ENCODE data around the gene GABBR2. TPM values are rescaled to one million over a fixed set of nuclear protein-coding genes. Genes with fewer than 3 reads are reported as not detected.

The GABBR2 gene
- polyA plus RNA-seq, 4 donors: 0.09 to 1.4 (median 0.71) TPM; not detected in 1

DNA sequence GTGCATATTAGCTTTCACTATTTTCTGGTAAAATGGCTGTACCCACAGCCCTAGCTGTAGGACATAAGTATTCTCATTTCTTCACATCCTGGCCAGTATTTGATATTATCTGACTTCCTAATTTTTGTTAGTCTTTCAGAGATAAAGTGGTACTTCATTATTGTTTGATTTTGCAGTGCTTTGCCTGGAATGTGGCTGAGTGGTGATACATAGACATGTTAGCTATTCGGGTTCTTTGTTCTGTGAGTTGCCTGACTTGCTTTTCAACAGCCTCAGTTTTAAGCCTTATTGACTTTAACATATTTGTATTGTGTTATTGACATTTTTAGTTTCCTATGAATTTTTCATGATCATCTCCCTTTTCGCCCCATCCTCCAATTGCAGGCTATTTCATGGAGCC, 161.1 kb downstream of the GABBR2 start:
- WGBS, 3 donors: 86 to 100% methylated on average over 1 to 2 of the region's 2 CpGs; no CpG with 5 or more reads in 1 of the 3 donors
- no peak for FAIRE-seq

DNA sequence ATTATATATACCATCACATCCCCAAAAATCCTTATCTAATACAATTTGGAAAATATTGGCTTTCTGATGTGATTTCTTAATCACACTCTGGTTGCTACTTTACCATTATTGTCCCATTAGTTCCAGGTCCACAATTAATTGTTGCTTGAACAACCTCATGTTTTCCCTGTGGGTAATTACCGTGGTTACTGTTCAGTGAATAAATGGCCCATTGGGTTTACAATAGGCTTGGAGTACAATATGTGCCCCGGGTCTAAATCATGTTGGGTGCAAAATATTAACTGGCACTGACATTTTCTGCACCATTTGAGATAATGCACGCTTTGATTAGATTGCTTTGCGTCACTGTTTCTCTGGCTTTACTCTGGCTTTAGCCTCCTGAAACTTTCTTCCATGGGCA, 163.7 kb downstream of the GABBR2 start:
- Histone ChIP-seq H3K27ac (ENCODE audit: low read depth in 1 of 3, low read length in 2 of 3) (no peak overlapping the region), H3K36me3 (ENCODE audit: control insufficient read depth in 3 of 3, insufficient read depth in 2 of 3, low read depth in 1 of 3, low read length in 3 of 3) (no peaks in the 10 kb centered on the region), H3K9me3 (ENCODE audit: control insufficient read depth in 2 of 2, insufficient read depth in 1 of 2, low read depth in 1 of 2, low read length in 1 of 2) (no peaks in the 10 kb centered on the region), H3K4me1 (ENCODE audit: control insufficient read depth in 3 of 3, insufficient read depth in 2 of 3, low read depth in 1 of 3, low read length in 2 of 3) (no peaks in the 10 kb centered on the region), H3K27me3 (ENCODE audit: control insufficient read depth in 3 of 3, insufficient read depth in 3 of 3, low read length in 3 of 3) (peaks cover 0 to 6% (median 0%) of the 10 kb centered on the region in 3 donors), H3K4me3 (ENCODE audit: low read depth in 1 of 3, low read length in 3 of 3) (no peak overlapping the region)
- FAIRE-seq (no peak), DNase-seq (no peak)
- WGBS, 3 donors: 36 to 64% (median 52%) methylated on average over 4 of the region's 4 CpGs

More for the DNA sequence above, 161.1 kb downstream of the GABBR2 start:
- Histone ChIP-seq H3K4me1 (ENCODE audit: control insufficient read depth in 3 of 3, insufficient read depth in 2 of 3, low read depth in 1 of 3, low read length in 2 of 3) (no peaks in the 10 kb centered on the region), H3K4me3 (ENCODE audit: low read depth in 1 of 3, low read length in 3 of 3) (no peak overlapping the region), H3K36me3 (ENCODE audit: control insufficient read depth in 3 of 3, insufficient read depth in 2 of 3, low read depth in 1 of 3, low read length in 3 of 3) (no peaks in the 10 kb centered on the region), H3K27ac (ENCODE audit: low read depth in 1 of 3, low read length in 2 of 3) (no peak overlapping the region), H3K9me3 (ENCODE audit: control insufficient read depth in 2 of 2, insufficient read depth in 1 of 2, low read depth in 1 of 2, low read length in 1 of 2) (no peaks in the 10 kb centered on the region), H3K27me3 (ENCODE audit: control insufficient read depth in 3 of 3, insufficient read depth in 3 of 3, low read length in 3 of 3) (peaks cover 0 to 6% (median 0%) of the 10 kb centered on the region in 3 donors)
- no peak for DNase-seq

DNA sequence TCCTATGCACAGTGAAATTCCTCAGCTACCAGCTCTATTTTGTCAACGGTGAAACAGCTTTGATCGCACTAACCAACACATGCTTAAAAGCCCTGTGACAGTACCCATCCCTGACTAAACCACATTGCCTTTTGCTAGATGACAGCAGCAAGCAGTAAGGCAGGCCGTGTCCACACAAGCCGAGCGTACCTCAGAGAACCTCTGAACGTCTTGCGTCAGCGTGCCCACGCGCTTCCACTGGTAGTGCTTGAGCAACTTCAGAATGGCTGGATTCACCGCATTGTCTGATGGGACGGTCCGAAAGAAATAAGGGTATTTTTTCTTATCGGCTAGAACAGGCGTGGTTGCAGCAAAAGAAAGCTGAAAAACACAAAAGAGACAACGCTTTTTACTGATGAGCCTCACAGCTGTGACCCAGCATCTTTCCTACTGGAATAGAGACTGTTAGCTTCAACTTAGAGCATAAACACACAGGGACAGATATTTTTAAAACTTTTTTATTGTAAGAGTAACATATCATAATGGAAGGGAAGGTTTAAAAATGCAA, 167.0 kb downstream of the GABBR2 start:
- Histone ChIP-seq H3K4me3 (ENCODE audit: low read depth in 1 of 3, low read length in 3 of 3) (no peak overlapping the region), H3K36me3 (ENCODE audit: control insufficient read depth in 3 of 3, insufficient read depth in 2 of 3, low read depth in 1 of 3, low read length in 3 of 3) (no peaks in the 10 kb centered on the region), H3K9me3 (ENCODE audit: control insufficient read depth in 2 of 2, insufficient read depth in 1 of 2, low read depth in 1 of 2, low read length in 1 of 2) (peaks cover 0 to 4% of the 10 kb centered on the region in 2 donors), H3K27ac (ENCODE audit: low read depth in 1 of 3, low read length in 2 of 3) (no peak overlapping the region), H3K27me3 (ENCODE audit: control insufficient read depth in 3 of 3, insufficient read depth in 3 of 3, low read length in 3 of 3) (peaks cover 0 to 4% (median 0%) of the 10 kb centered on the region in 3 donors), H3K4me1 (ENCODE audit: control insufficient read depth in 3 of 3, insufficient read depth in 2 of 3, low read depth in 1 of 3, low read length in 2 of 3) (no peaks in the 10 kb centered on the region)
- WGBS, 3 donors: 87 to 90% (median 88%) methylated on average over 16 of the region's 16 CpGs
- FAIRE-seq (no peak), DNase-seq (no peak)

DNA sequence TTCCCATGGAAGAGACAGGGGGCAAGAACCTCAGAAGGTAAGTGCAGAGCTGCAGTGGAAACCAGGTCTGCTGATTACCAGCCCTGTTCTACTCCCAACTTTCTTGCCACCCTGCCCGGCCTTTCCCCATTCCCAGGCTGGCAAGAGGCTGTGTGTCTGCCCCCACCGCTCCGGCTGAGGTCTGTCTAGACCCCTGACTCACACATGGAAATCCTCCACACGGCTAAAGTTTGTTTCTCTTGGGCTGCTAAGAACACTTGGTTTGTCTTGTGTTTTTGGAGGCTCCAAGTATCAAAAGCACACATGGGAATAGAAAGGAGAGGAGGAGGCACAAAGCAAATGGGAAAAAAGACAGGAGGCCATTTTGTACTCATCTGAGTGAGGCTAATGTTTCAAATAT, 168.3 kb downstream of the GABBR2 start:
- peaks cover 0 to 4% (median 0%) of the 10 kb centered on the region in 3 donors for H3K27me3 ChIP-seq (ENCODE audit: control insufficient read depth in 3 of 3, insufficient read depth in 3 of 3, low read length in 3 of 3)
- no peaks in the 10 kb centered on the region for H3K4me1 ChIP-seq (ENCODE audit: control insufficient read depth in 3 of 3, insufficient read depth in 2 of 3, low read depth in 1 of 3, low read length in 2 of 3)
- H3K27ac ChIP-seq (ENCODE audit: low read depth in 1 of 3, low read length in 2 of 3): no peak overlapping the region
- no peak overlapping the region for H3K4me3 ChIP-seq (ENCODE audit: low read depth in 1 of 3, low read length in 3 of 3)
- H3K9me3 ChIP-seq (ENCODE audit: control insufficient read depth in 2 of 2, insufficient read depth in 1 of 2, low read depth in 1 of 2, low read length in 1 of 2): peaks cover 0 to 4% of the 10 kb centered on the region in 2 donors
- FAIRE-seq (no peak), DNase-seq (no peak)
- 78 to 86% (median 79%) methylated on average over 4 of the region's 4 CpGs for WGBS, 3 donors
- H3K36me3 ChIP-seq (ENCODE audit: control insufficient read depth in 3 of 3, insufficient read depth in 2 of 3, low read depth in 1 of 3, low read length in 3 of 3): no peaks in the 10 kb centered on the region

DNA sequence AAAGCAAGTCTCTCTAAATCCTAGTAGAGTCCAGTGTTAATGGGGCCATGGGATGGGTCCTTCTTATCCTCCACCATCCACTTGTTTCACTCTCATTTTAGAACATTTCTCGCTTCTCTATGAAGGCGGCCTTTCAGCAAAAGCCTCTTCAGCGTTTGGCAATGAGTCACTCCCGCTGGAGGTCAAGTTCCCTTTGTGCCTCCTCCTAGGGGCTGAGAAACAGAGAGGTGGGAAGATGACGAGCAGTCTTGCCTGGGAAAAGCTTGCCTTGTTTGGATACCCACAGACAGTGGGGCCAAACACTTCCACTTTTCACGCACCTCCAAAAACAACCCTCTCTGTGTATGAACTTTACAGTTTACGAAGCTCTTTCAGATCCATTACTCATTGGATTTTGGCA, 168.8 kb downstream of the GABBR2 start:
- FAIRE-seq (no peak), DNase-seq (no peak)
- peaks cover 0 to 4% of the 10 kb centered on the region in 2 donors for H3K9me3 ChIP-seq (ENCODE audit: control insufficient read depth in 2 of 2, insufficient read depth in 1 of 2, low read depth in 1 of 2, low read length in 1 of 2)
- H3K4me3 ChIP-seq (ENCODE audit: low read depth in 1 of 3, low read length in 3 of 3): no peak overlapping the region
- H3K27me3 ChIP-seq (ENCODE audit: control insufficient read depth in 3 of 3, insufficient read depth in 3 of 3, low read length in 3 of 3): peaks cover 0 to 4% (median 0%) of the 10 kb centered on the region in 3 donors
- no peaks in the 10 kb centered on the region for H3K36me3 ChIP-seq (ENCODE audit: control insufficient read depth in 3 of 3, insufficient read depth in 2 of 3, low read depth in 1 of 3, low read length in 3 of 3)
- no peaks in the 10 kb centered on the region for H3K4me1 ChIP-seq (ENCODE audit: control insufficient read depth in 3 of 3, insufficient read depth in 2 of 3, low read depth in 1 of 3, low read length in 2 of 3)
- H3K27ac ChIP-seq (ENCODE audit: low read depth in 1 of 3, low read length in 2 of 3): no peak overlapping the region
- 75 to 78% (median 77%) methylated on average over 7 of the region's 7 CpGs for WGBS, 3 donors

DNA sequence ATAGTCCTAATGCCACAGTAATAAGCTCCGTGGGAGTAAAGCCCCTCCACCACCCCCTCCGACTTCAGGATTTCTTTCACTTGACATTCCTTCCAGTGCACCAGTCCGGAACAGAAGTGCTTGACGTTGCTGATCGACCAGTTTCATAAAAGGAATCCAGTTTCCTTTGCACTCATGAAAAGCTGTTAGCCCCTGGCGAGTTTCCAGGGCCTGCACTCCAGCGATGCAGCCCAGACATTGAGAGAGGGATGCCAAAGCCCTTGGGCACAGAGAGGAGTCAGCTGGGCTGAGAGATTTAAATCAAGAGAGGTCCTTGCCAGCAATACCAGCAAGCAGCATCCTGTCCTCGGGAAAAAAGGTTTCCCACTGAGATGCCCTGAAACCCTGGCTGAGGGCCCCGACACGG, 170.1 kb downstream of the GABBR2 start:
- DNase-seq (no peak), FAIRE-seq (no peak)
- WGBS, 3 donors: 40 to 65% (median 51%) methylated on average over 10 of the region's 10 CpGs
- Histone ChIP-seq H3K9me3 (ENCODE audit: control insufficient read depth in 2 of 2, insufficient read depth in 1 of 2, low read depth in 1 of 2, low read length in 1 of 2) (peaks cover 0 to 4% of the 10 kb centered on the region in 2 donors), H3K27me3 (ENCODE audit: control insufficient read depth in 3 of 3, insufficient read depth in 3 of 3, low read length in 3 of 3) (no peaks in the 10 kb centered on the region), H3K4me1 (ENCODE audit: control insufficient read depth in 3 of 3, insufficient read depth in 2 of 3, low read depth in 1 of 3, low read length in 2 of 3) (no peaks in the 10 kb centered on the region), H3K27ac (ENCODE audit: low read depth in 1 of 3, low read length in 2 of 3) (no peak overlapping the region), H3K4me3 (ENCODE audit: low read depth in 1 of 3, low read length in 3 of 3) (no peak overlapping the region), H3K36me3 (ENCODE audit: control insufficient read depth in 3 of 3, insufficient read depth in 2 of 3, low read depth in 1 of 3, low read length in 3 of 3) (no peaks in the 10 kb centered on the region)

DNA sequence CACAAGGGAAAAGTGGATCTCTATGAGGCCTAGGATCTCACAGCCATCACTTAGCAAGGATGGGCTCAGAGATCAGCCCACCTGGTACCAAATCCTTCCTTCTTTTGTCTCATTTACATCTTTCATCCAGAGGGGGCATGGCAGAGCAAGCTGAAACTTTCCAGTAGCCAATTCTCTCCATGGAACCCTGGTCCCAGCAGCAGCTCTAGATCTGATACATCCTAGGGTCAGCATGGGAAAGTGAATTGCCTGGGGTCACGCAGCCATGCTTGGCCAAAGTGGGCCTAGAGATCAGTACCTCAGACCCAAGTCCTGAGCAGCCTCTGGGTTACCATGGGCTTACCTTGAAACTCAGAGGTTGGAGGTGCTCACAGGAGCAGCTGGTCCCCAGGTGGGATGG, 170.5 kb downstream of the GABBR2 start:
- Histone ChIP-seq H3K36me3 (ENCODE audit: control insufficient read depth in 3 of 3, insufficient read depth in 2 of 3, low read depth in 1 of 3, low read length in 3 of 3) (no peaks in the 10 kb centered on the region), H3K27ac (ENCODE audit: low read depth in 1 of 3, low read length in 2 of 3) (no peak overlapping the region), H3K27me3 (ENCODE audit: control insufficient read depth in 3 of 3, insufficient read depth in 3 of 3, low read length in 3 of 3) (no peaks in the 10 kb centered on the region), H3K4me3 (ENCODE audit: low read depth in 1 of 3, low read length in 3 of 3) (no peak overlapping the region), H3K9me3 (ENCODE audit: control insufficient read depth in 2 of 2, insufficient read depth in 1 of 2, low read depth in 1 of 2, low read length in 1 of 2) (peaks cover 0 to 4% of the 10 kb centered on the region in 2 donors), H3K4me1 (ENCODE audit: control insufficient read depth in 3 of 3, insufficient read depth in 2 of 3, low read depth in 1 of 3, low read length in 2 of 3) (no peaks in the 10 kb centered on the region)
- 88 to 95% (median 93%) methylated on average over 1 of the region's 1 CpG for WGBS, 3 donors
- DNase-seq: no peak
- FAIRE-seq: no peak

DNA sequence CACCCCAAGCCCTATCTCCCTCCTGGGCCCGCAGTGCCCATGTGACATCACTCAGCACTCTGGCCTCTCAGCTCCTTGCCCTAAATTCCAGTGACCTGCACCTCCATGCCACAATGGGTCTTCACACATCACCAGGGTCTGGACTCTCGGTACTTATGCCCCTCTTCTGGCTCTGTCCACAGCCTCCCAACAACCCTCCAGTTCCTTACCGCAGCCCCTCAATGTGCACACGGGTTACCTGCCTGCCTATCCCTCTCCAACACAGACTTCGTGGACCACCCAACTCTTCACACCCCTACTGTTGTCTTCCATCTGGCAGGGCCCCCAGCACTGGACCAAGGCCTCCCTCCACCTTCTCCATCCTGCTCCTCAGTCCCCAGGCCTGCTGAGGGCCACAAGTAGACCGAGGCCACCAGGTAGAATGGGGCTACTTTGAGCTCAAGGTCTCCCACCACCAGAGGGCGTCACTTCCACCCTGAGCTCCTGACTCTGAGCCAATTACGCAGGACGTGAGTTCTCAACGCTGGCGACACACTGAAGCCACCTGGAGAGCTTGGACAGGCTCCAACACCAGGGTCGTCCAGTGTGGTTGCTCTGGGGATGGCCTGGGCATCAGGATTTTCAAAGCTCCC, 172.1 kb downstream of the GABBR2 start:
- WGBS, 3 donors: 49 to 57% (median 49%) methylated on average over 12 of the region's 12 CpGs
- Histone ChIP-seq H3K27me3 (ENCODE audit: control insufficient read depth in 3 of 3, insufficient read depth in 3 of 3, low read length in 3 of 3) (no peaks in the 10 kb centered on the region), H3K4me3 (ENCODE audit: low read depth in 1 of 3, low read length in 3 of 3) (no peak overlapping the region), H3K27ac (ENCODE audit: low read depth in 1 of 3, low read length in 2 of 3) (no peak overlapping the region), H3K36me3 (ENCODE audit: control insufficient read depth in 3 of 3, insufficient read depth in 2 of 3, low read depth in 1 of 3, low read length in 3 of 3) (no peaks in the 10 kb centered on the region), H3K9me3 (ENCODE audit: control insufficient read depth in 2 of 2, insufficient read depth in 1 of 2, low read depth in 1 of 2, low read length in 1 of 2) (peaks cover 0 to 4% of the 10 kb centered on the region in 2 donors), H3K4me1 (ENCODE audit: control insufficient read depth in 3 of 3, insufficient read depth in 2 of 3, low read depth in 1 of 3, low read length in 2 of 3) (no peaks in the 10 kb centered on the region)
- DNase-seq (peak; percentile 47 to 56), FAIRE-seq (no peak)
